Pons (tissue), 1 donor: ENCODE data around the gene ANKS1A.
"Not testable (repeated sequence)": the region's sequence is repeated elsewhere in the genome, so short reads cannot be mapped to it uniquely, and the experiment has no call there.

Experiments
- DNase-seq: peaks from one replicate; pipeline ENCODE4 v3.0.0-alpha.2; 2016; ENCODE audit warnings: low spot score

ANKS1A gene

GRCh38 chr6:35124356-35124755 is 235.3 kb downstream of the ANKS1A start:
- no peak for DNase-seq

GRCh38 chr6:35128042-35128441 is 239.0 kb downstream of the ANKS1A start:
- DNase-seq = no peak

GRCh38 chr6:35128496-35128895 is 239.4 kb downstream of the ANKS1A start:
- no peak for DNase-seq

GRCh38 chr6:35136185-35136584 is 247.1 kb downstream of the ANKS1A start:
- no peak for DNase-seq

- not testable (repeated sequence) for DNase-seq
These were observed 249.1 kb downstream of the ANKS1A start for GRCh38 chr6:35138191-35138590.

GRCh38 chr6:35139470-35139869 is 250.4 kb downstream of the ANKS1A start:
- no peak for DNase-seq

- DNase-seq = peak; percentile 76
These were observed 251.0 kb downstream of the ANKS1A start for GRCh38 chr6:35139924-35140638.

- DNase-seq = no peak
These were observed 251.6 kb downstream of the ANKS1A start for GRCh38 chr6:35140639-35141006.
